Mucosa of rectum (tissue), 2 donors: Measurements from ENCODE around the gene TIAM2.

ENCODE experiments used
- H3K27ac ChIP-seq, 2 donors: one replicate each; pipeline ENCODE4 v1.7.0; 2013; ENCODE audit warnings: inconsistent platforms in 2 of 2, low read depth in 2 of 2, low read length in 2 of 2
- H3K27me3 ChIP-seq, 2 donors: one replicate each; pipeline ENCODE4 v1.7.0; 2013; ENCODE audit warnings: low read length in 2 of 2; ENCODE audit not compliant: control insufficient read depth in 2 of 2, insufficient read depth in 2 of 2
- H3K36me3 ChIP-seq, 2 donors: one replicate each; pipeline ENCODE4 v1.7.0; 2013; ENCODE audit warnings: low read length in 2 of 2; ENCODE audit not compliant: control insufficient read depth in 2 of 2, insufficient read depth in 2 of 2
- H3K4me1 ChIP-seq, 2 donors: one replicate each; pipeline ENCODE4 v1.7.0; 2013; ENCODE audit warnings: low read length in 2 of 2, mild to moderate bottlenecking in 1 of 2; ENCODE audit not compliant: control insufficient read depth in 2 of 2, insufficient read depth in 2 of 2
- H3K4me3 ChIP-seq, 2 donors: one replicate each; pipeline ENCODE4 v1.7.0; 2013; ENCODE audit warnings: low read length in 2 of 2
- H3K9ac ChIP-seq, 2 donors: one replicate each; pipeline ENCODE4 v1.7.0; 2013; ENCODE audit warnings: low read length in 2 of 2, low read depth in 1 of 2, mild to moderate bottlenecking in 1 of 2
- H3K9me3 ChIP-seq, 2 donors: one replicate each; pipeline ENCODE4 v1.7.0; 2013; ENCODE audit warnings: low read length in 2 of 2; ENCODE audit not compliant: control insufficient read depth in 2 of 2
- donor health status: healthy.
- donor health status: Normal muscosa, but diverticular disease.

TIAM2 gene

DNA sequence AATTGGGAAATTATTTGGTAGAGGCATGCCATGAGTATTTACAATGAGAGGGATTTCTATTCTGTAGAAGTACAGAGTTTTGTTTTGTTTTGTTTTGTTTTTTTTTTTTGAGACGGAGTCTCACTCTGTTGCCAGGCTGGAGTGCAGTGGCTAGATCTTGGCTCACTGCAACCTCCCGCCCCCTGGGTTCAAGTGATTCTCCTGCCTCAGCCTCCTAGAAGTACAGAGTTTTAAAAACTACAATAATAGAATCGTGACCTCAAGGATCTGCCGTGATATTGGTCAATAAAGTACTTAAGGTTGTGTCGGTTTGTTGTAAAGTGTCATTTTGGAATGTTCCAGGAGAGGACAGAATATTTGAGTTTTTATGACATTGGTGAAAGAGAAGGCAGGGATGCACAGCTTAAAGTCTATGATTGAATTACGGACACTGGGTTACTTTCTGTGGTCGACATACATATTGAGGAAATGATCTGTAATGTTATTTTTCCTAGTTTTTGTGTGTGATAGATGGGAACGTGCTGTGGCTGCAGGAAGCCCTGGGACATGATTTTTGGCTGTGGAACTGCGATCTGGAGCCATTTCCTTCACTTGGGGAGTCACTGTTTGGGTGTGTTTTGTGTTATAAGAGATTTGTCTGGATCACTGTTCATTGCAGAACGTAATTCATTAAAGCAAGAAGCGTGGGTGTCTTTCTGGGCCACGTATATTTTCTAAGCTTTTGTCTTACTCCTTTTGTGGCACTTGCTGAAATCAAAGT lies 59.6 kb downstream of the TIAM2 start:
- Histone ChIP-seq H3K27ac (no peak overlapping the region), H3K27me3 (no peaks in the 10 kb centered on the region), H3K9me3 (no peaks in the 10 kb centered on the region), H3K4me3 (no peak overlapping the region), H3K36me3 (no peaks in the 10 kb centered on the region), H3K9ac (no peak overlapping the region), H3K4me1 (no peaks in the 10 kb centered on the region)

- H3K27ac ChIP-seq, result no peak overlapping the region
- H3K27me3 ChIP-seq, result no peaks in the 10 kb centered on the region
- no peak overlapping the region for H3K9ac ChIP-seq
- H3K4me1 ChIP-seq, result no peaks in the 10 kb centered on the region
- H3K9me3 ChIP-seq, result no peaks in the 10 kb centered on the region
- no peak overlapping the region for H3K4me3 ChIP-seq
- H3K36me3 ChIP-seq, result no peaks in the 10 kb centered on the region
These were observed 60.6 kb downstream of the TIAM2 start for GRCh38 chr6:155055729-155056128.

DNA sequence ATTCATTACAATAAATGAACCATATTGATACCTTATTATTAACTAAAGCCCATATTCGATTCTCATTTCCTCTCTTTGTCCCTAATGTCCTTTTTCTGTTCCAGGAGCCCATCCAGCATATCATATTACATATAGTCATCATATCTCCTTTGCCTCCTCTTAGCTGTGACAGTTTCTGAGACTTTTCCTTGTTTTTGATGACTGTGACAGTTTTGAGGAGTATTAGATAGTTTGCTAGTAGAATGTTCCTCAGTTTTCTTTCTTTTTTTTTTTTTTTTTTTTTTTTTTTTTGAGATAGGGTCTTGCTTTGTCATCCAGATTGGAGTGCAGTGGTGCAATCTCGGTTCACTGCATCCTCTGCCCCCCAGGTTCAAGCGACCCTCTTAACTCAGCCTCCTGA lies 61.6 kb downstream of the TIAM2 start:
- H3K27ac ChIP-seq, result no peak overlapping the region
- no peak overlapping the region for H3K4me3 ChIP-seq
- H3K36me3 ChIP-seq, result no peaks in the 10 kb centered on the region
- H3K4me1 ChIP-seq, result no peaks in the 10 kb centered on the region
- no peaks in the 10 kb centered on the region for H3K27me3 ChIP-seq
- no peak overlapping the region for H3K9ac ChIP-seq
- H3K9me3 ChIP-seq, result no peaks in the 10 kb centered on the region

- no peaks in the 10 kb centered on the region for H3K9me3 ChIP-seq
These were observed 66.3 kb downstream of the TIAM2 start for GRCh38 chr6:155061381-155061780.

DNA sequence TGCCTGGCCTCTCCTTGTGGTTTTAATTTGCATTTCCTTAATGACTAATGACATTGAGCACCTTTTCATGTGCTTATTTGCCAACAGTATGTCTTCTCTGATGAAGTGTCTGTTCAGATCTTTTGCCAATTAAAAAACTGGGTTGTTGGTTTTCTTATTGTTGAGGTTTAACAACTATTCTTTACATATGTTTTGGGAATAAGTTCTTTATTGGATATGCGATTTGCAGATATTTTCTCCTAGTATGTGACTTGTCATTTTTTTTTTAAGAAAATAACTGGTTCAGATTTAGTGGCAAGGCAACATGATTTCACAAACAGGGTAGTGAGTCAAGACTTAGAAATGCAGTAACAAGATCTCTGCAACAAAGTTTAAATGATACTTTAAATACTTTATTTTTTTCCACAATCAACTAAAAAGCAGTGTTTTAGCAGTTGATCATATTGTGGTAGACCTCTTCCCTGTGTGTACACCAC lies 67.8 kb downstream of the TIAM2 start:
- Histone ChIP-seq H3K4me1 (no peaks in the 10 kb centered on the region), H3K36me3 (no peaks in the 10 kb centered on the region), H3K27me3 (no peaks in the 10 kb centered on the region), H3K27ac (no peak overlapping the region), H3K4me3 (no peak overlapping the region), H3K9me3 (no peaks in the 10 kb centered on the region), H3K9ac (no peak overlapping the region)

More at GRCh38 chr6:155061381-155061780, 66.3 kb downstream of the TIAM2 start:
- H3K27me3 ChIP-seq, result no peaks in the 10 kb centered on the region
- no peak overlapping the region for H3K27ac ChIP-seq
- H3K4me1 ChIP-seq, result no peaks in the 10 kb centered on the region
- no peaks in the 10 kb centered on the region for H3K36me3 ChIP-seq
- H3K4me3 ChIP-seq, result no peak overlapping the region
- H3K9ac ChIP-seq, result no peak overlapping the region

- Histone ChIP-seq H3K27me3 (no peaks in the 10 kb centered on the region), H3K4me3 (no peak overlapping the region), H3K9me3 (no peaks in the 10 kb centered on the region), H3K27ac (no peak overlapping the region), H3K9ac (no peak overlapping the region), H3K36me3 (no peaks in the 10 kb centered on the region), H3K4me1 (no peaks in the 10 kb centered on the region)
These were observed 69.2 kb downstream of the TIAM2 start for GRCh38 chr6:155064303-155064702.

DNA sequence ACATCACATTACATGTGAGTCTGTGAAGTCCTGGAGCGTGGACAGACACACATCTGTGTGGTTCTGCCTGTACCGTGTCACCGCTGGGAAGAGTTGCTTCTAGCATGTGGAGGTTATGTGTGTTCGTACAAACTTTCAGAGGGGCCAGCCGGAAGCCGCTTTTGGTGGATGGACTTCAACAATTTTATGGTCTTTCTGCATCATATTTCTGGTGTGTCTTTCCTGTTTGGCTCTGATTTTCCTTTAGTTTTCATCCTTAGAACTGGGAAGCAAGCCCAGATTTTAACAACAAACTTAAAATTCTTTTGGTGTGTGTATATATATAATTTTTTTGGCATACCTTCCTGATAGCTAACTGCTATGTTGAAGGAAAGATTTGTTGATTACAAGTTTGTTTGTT lies 71.2 kb downstream of the TIAM2 start:
- H3K27me3 ChIP-seq, result no peaks in the 10 kb centered on the region
- H3K36me3 ChIP-seq, result no peaks in the 10 kb centered on the region
- H3K4me1 ChIP-seq, result no peaks in the 10 kb centered on the region
- H3K4me3 ChIP-seq, result no peak overlapping the region
- H3K9ac ChIP-seq, result no peak overlapping the region
- H3K27ac ChIP-seq, result no peak overlapping the region
- H3K9me3 ChIP-seq, result no peaks in the 10 kb centered on the region

GRCh38 chr6:155066921-155067680 lies 72.0 kb downstream of the TIAM2 start:
- H3K27ac ChIP-seq, result no peak overlapping the region

DNA sequence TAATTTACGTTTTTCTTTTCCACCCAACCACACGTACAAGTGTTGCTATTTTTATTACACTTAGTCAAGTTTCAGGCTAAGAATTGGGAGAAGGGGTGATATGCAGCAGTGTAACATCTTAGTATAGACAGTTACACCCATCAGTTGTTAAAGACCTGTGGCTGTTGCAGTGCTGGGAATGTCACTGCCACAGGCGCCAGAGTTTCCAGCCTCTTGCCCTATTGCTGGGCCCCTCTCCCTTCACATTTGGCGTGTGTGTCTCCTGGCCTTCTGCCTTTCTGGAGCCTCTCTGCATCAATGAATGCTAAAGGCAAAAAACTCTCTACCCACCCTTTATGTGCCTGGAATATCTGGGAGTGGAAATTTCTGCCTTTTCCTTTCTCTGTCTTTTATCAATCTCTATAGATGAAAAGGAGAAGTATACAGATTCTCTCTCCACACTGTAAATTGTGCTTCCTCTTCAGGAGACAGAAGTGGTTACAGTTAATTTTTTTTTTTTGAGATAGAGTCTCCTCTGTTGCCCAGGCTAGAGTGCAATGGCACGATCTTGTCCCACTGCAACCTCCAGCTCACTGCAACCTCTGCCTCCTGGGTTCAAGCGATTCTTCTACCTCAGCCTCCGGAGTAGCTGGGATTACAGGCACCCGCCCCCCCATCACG lies 73.0 kb downstream of the TIAM2 start:
- Histone ChIP-seq H3K27ac (no peak overlapping the region), H3K4me1 (no peaks in the 10 kb centered on the region), H3K9ac (no peak overlapping the region), H3K36me3 (no peaks in the 10 kb centered on the region), H3K9me3 (no peaks in the 10 kb centered on the region), H3K4me3 (no peak overlapping the region), H3K27me3 (no peaks in the 10 kb centered on the region)

More at GRCh38 chr6:155066921-155067680, 72.0 kb downstream of the TIAM2 start:
- Histone ChIP-seq H3K36me3 (no peaks in the 10 kb centered on the region), H3K4me3 (no peak overlapping the region), H3K27me3 (no peaks in the 10 kb centered on the region), H3K9ac (no peak overlapping the region), H3K9me3 (no peaks in the 10 kb centered on the region), H3K4me1 (no peaks in the 10 kb centered on the region)

GRCh38 chr6:155069543-155069942 lies 74.4 kb downstream of the TIAM2 start:
- Histone ChIP-seq H3K4me1 (no peaks in the 10 kb centered on the region), H3K36me3 (no peaks in the 10 kb centered on the region), H3K27me3 (no peaks in the 10 kb centered on the region), H3K9ac (no peak overlapping the region), H3K9me3 (no peaks in the 10 kb centered on the region), H3K4me3 (no peak overlapping the region), H3K27ac (no peak overlapping the region)
